Measurements from ENCODE around the gene TRABD2B. TPM values are rescaled to one million over a fixed set of nuclear protein-coding genes. Genes with fewer than 3 reads are reported as not detected.
A peak's percentile ranks its signal among the peaks of the same experiment; 100 is the strongest.

TRABD2B gene
- total and polyA plus RNA-seq, 2 of the 13 experiments (the other 11 are each of a cell fraction or from before 2014, with no cell fraction given) = 0.04 TPM; not detected in 1

- TF ChIP-seq TFE3 (CRISPR knock-in tag; IDR thresholded peaks at IDR 0.05) = peak; percentile 68
- peak; percentile 95 for TF ChIP-seq ETV5 (CRISPR knock-in tag; IDR thresholded peaks at IDR 0.05; ENCODE audit: borderline replicate concordance)
- TF ChIP-seq ZNF629 (CRISPR knock-in tag; conservative IDR thresholded peaks at IDR 0.05) = 0 out of 2 replicates have a peak, but pooled peaks have one; percentile 24
- peak; percentile 57 for TF ChIP-seq FOXP4 (CRISPR knock-in tag; IDR thresholded peaks at IDR 0.05)
- TF ChIP-seq TCF7 (IDR thresholded peaks at IDR 0.05; ENCODE audit: low read depth) = peak; percentile 42
- no peak for TF ChIP-seq FOXM1 (CRISPR knock-in tag; IDR thresholded peaks at IDR 0.05)
- TF ChIP-seq FOXO1 (CRISPR knock-in tag; IDR thresholded peaks at IDR 0.05) = peak; percentile 42; the same call in 1 of the 2 replicates
- 0 out of 2 replicates have a peak, but pooled peaks have one; percentile 38 for TF ChIP-seq ZSCAN12 (CRISPR knock-in tag; IDR thresholded peaks at IDR 0.05)
- no peak for TF ChIP-seq RORA (CRISPR knock-in tag; IDR thresholded peaks at IDR 0.05)
- peak; percentile 37; the same call in 1 of the 2 replicates for TF ChIP-seq FOXK1 (CRISPR knock-in tag; IDR thresholded peaks at IDR 0.05; ENCODE audit: borderline replicate concordance, low read depth)
- no peak for TF ChIP-seq ZNF563 (CRISPR knock-in tag; IDR thresholded peaks at IDR 0.05)
- peak; percentile 60 for TF ChIP-seq PITX1 (CRISPR knock-in tag; IDR thresholded peaks at IDR 0.05)
- 0 out of 2 replicates have a peak, but pooled peaks have one; percentile 21 for TF ChIP-seq SIX1 (CRISPR knock-in tag; IDR thresholded peaks at IDR 0.05; ENCODE audit: borderline replicate concordance)
- TF ChIP-seq HNF1B (CRISPR knock-in tag; IDR thresholded peaks at IDR 0.05) = peak; percentile 62
- TF ChIP-seq ZNF333 (CRISPR knock-in tag; IDR thresholded peaks at IDR 0.05; ENCODE audit: borderline replicate concordance) = no peak
- TF ChIP-seq FOXJ3 (CRISPR knock-in tag; IDR thresholded peaks at IDR 0.05; ENCODE audit: borderline replicate concordance) = 0 out of 2 replicates have a peak, but pooled peaks have one; percentile 17
- peak; percentile 53; the same call in 1 of the 2 replicates for TF ChIP-seq ZNF569 (CRISPR knock-in tag; IDR thresholded peaks at IDR 0.05; ENCODE audit: borderline replicate concordance)
- TF ChIP-seq HMGA1 (CRISPR knock-in tag; conservative IDR thresholded peaks at IDR 0.05) = no peak
- peak in 1 of 2 experiments; percentile 83; a peak in 2 of 4 replicates for TF ChIP-seq EP300 (IDR thresholded peaks at IDR 0.05; ENCODE audit: low read depth in 2 of 2, low read length in 2 of 2)
- no peak for TF ChIP-seq EP300 (CRISPR knock-in tag; IDR thresholded peaks at IDR 0.05; ENCODE audit: borderline replicate concordance)
- TF ChIP-seq CHD4 (IDR thresholded peaks at IDR 0.05; ENCODE audit: borderline replicate concordance, low read length) = no peak
- TF ChIP-seq HNRNPUL1 (IDR thresholded peaks at IDR 0.05; ENCODE audit: low read depth, low read length) = no peak
Measured at GRCh38 chr1:47867438-47868347, 129.5 kb downstream of the TRABD2B start (continued).
